ENCODE data around the gene FOXP4. TPM values are rescaled to one million over a fixed set of nuclear protein-coding genes. Genes with fewer than 3 reads are reported as not detected.

Gene FOXP4
- total and polyA plus RNA-seq, 2 of the 13 experiments (the other 11 are each of a cell fraction or from before 2014, with no cell fraction given) = 11.0 to 12.4 TPM

- TF ChIP-seq ZNF329 (CRISPR knock-in tag; IDR thresholded peaks at IDR 0.05; ENCODE audit: low read depth) = no peak
- no peak for TF ChIP-seq ZIK1 (CRISPR knock-in tag; IDR thresholded peaks at IDR 0.05; ENCODE audit: borderline replicate concordance, low read depth)
- TF ChIP-seq KAT8 (CRISPR knock-in tag; IDR thresholded peaks at IDR 0.05) = no peak
- TF ChIP-seq ZBTB46 (CRISPR knock-in tag; IDR thresholded peaks at IDR 0.05; ENCODE audit: borderline replicate concordance) = no peak
- no peak for TF ChIP-seq ZFP41 (CRISPR knock-in tag; IDR thresholded peaks at IDR 0.05; ENCODE audit: borderline replicate concordance)
- TF ChIP-seq MATR3 (CRISPR knock-in tag; IDR thresholded peaks at IDR 0.05) = no peak
- TF ChIP-seq MAF1 (CRISPR knock-in tag; IDR thresholded peaks at IDR 0.05; ENCODE audit: borderline replicate concordance) = no peak
- TF ChIP-seq GZF1 (CRISPR knock-in tag; IDR thresholded peaks at IDR 0.05) = peak; percentile 94
- no peak for TF ChIP-seq ZNF234 (CRISPR knock-in tag; conservative IDR thresholded peaks at IDR 0.05)
- TF ChIP-seq TMF1 (CRISPR knock-in tag; IDR thresholded peaks at IDR 0.05; ENCODE audit: low read depth) = no peak
- TF ChIP-seq PBX2 (CRISPR knock-in tag; IDR thresholded peaks at IDR 0.05) = no peak
- TF ChIP-seq MTA3 (CRISPR knock-in tag; IDR thresholded peaks at IDR 0.05) = no peak
- TF ChIP-seq ZBTB42 (CRISPR knock-in tag; IDR thresholded peaks at IDR 0.05) = no peak
- TF ChIP-seq ELF3 (CRISPR knock-in tag; IDR thresholded peaks at IDR 0.05) = peak; percentile 43; the same call in 1 of the 2 replicates
- TF ChIP-seq TCF12 (IDR thresholded peaks at IDR 0.05) = no peak
- no peak for TF ChIP-seq TCF12 (CRISPR knock-in tag; IDR thresholded peaks at IDR 0.05)
- TF ChIP-seq NR2F6 (IDR thresholded peaks at IDR 0.05) = no peak
- TF ChIP-seq NR2F6 (CRISPR knock-in tag; IDR thresholded peaks at IDR 0.05) = no peak
- no peak; the same call in 1 of the 2 replicates for TF ChIP-seq POGK (CRISPR knock-in tag; conservative IDR thresholded peaks at IDR 0.05)
- no peak for TF ChIP-seq PBX3 (CRISPR knock-in tag; IDR thresholded peaks at IDR 0.05; ENCODE audit: borderline replicate concordance)
- no peak for TF ChIP-seq ZSCAN21 (CRISPR knock-in tag; IDR thresholded peaks at IDR 0.05; ENCODE audit: borderline replicate concordance)
- TF ChIP-seq ZNF710 (CRISPR knock-in tag; IDR thresholded peaks at IDR 0.05; ENCODE audit: borderline replicate concordance) = peak; percentile 72; the same call in 1 of the 2 replicates
- no peak for TF ChIP-seq TBX2 (CRISPR knock-in tag; IDR thresholded peaks at IDR 0.05; ENCODE audit: borderline replicate concordance)
- TF ChIP-seq MYNN (CRISPR knock-in tag; IDR thresholded peaks at IDR 0.05; ENCODE audit: low read depth) = peak; percentile 72; the same call in 1 of the 2 replicates
Measured at GRCh38 chr6:41591859-41592502, 45.8 kb downstream of the FOXP4 start (continued).

Data from HepG2 (cell line).